ENCODE measurements around the gene ANGPTL8. TPM values are rescaled to one million over a fixed set of nuclear protein-coding genes. Genes with fewer than 3 reads are reported as not detected.

The ANGPTL8 gene
- total and polyA plus RNA-seq, 2 of the 13 experiments (the other 11 are each of a cell fraction or from before 2014, with no cell fraction given), result 27.3 to 243 TPM

DNA sequence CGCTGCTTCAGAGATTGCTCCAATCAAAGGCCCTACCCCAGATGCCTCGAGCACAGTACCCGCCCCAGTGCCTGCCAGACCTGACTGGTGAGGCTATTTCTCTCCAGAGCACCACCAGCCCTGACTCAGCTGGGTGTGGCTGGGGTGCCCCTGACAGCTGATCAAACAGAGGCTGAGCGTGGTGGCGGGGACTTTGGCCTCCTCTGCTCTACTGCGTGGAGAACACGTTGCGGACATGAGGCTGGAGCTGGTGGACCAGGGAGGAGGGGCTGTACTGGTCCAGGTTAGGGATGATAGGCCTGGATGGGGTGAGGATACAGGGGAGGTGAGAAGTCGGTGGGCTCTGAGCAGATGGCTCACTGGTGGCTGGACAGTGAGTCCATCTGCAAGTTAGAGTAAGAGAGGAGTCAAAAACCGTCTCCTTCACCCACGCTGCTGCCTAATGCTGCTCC lies 26.4 kb downstream of the ANGPTL8 start (continued):
- TF ChIP-seq, protein P1, sequence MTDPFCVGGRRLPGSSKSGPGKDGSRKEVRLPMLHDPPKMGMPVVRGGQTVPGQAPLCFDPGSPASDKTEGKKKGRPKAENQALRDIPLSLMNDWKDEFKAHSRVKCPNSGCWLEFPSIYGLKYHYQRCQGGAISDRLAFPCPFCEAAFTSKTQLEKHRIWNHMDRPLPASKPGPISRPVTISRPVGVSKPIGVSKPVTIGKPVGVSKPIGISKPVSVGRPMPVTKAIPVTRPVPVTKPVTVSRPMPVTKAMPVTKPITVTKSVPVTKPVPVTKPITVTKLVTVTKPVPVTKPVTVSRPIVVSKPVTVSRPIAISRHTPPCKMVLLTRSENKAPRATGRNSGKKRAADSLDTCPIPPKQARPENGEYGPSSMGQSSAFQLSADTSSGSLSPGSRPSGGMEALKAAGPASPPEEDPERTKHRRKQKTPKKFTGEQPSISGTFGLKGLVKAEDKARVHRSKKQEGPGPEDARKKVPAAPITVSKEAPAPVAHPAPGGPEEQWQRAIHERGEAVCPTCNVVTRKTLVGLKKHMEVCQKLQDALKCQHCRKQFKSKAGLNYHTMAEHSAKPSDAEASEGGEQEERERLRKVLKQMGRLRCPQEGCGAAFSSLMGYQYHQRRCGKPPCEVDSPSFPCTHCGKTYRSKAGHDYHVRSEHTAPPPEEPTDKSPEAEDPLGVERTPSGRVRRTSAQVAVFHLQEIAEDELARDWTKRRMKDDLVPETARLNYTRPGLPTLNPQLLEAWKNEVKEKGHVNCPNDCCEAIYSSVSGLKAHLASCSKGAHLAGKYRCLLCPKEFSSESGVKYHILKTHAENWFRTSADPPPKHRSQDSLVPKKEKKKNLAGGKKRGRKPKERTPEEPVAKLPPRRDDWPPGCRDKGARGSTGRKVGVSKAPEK (CRISPR knock-in tag; IDR thresholded peaks at IDR 0.05; ENCODE audit: borderline replicate concordance), result no peak
- TF ChIP-seq GABPB1 (CRISPR knock-in tag; IDR thresholded peaks at IDR 0.05), result peak; percentile 75
- peak; percentile 100 for TF ChIP-seq HIVEP1 (CRISPR knock-in tag; IDR thresholded peaks at IDR 0.05)
- peak; percentile 99 for TF ChIP-seq ZNF788 (CRISPR knock-in tag; IDR thresholded peaks at IDR 0.05; ENCODE audit: borderline replicate concordance)
- TF ChIP-seq, protein P2, sequence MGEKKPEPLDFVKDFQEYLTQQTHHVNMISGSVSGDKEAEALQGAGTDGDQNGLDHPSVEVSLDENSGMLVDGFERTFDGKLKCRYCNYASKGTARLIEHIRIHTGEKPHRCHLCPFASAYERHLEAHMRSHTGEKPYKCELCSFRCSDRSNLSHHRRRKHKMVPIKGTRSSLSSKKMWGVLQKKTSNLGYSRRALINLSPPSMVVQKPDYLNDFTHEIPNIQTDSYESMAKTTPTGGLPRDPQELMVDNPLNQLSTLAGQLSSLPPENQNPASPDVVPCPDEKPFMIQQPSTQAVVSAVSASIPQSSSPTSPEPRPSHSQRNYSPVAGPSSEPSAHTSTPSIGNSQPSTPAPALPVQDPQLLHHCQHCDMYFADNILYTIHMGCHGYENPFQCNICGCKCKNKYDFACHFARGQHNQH (CRISPR knock-in tag; IDR thresholded peaks at IDR 0.05), result peak; percentile 97
- TF ChIP-seq, protein P3, sequence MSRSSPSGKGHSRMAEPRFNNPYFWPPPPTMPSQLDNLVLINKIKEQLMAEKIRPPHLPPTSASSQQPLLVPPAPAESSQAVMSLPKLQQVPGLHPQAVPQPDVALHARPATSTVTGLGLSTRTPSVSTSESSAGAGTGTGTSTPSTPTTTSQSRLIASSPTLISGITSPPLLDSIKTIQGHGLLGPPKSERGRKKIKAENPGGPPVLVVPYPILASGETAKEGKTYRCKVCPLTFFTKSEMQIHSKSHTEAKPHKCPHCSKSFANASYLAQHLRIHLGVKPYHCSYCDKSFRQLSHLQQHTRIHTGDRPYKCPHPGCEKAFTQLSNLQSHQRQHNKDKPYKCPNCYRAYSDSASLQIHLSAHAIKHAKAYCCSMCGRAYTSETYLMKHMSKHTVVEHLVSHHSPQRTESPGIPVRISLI (CRISPR knock-in tag; IDR thresholded peaks at IDR 0.05; ENCODE audit: borderline replicate concordance), result peak; percentile 81; the same call in 1 of the 2 replicates
- TF ChIP-seq ZNF235 (CRISPR knock-in tag; IDR thresholded peaks at IDR 0.05; ENCODE audit: borderline replicate concordance), result no peak
- peak; percentile 98 for TF ChIP-seq IRF2 (CRISPR knock-in tag; IDR thresholded peaks at IDR 0.05)
- TF ChIP-seq, protein P4, sequence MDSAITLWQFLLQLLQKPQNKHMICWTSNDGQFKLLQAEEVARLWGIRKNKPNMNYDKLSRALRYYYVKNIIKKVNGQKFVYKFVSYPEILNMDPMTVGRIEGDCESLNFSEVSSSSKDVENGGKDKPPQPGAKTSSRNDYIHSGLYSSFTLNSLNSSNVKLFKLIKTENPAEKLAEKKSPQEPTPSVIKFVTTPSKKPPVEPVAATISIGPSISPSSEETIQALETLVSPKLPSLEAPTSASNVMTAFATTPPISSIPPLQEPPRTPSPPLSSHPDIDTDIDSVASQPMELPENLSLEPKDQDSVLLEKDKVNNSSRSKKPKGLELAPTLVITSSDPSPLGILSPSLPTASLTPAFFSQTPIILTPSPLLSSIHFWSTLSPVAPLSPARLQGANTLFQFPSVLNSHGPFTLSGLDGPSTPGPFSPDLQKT (CRISPR knock-in tag; IDR thresholded peaks at IDR 0.05; ENCODE audit: borderline replicate concordance), result no peak
- peak; percentile 62 for TF ChIP-seq ELF1 (CRISPR knock-in tag; IDR thresholded peaks at IDR 0.05)
- peak; percentile 98 for TF ChIP-seq ZNF772 (CRISPR knock-in tag; IDR thresholded peaks at IDR 0.05)
- no peak for TF ChIP-seq U2AF2 (IDR thresholded peaks at IDR 0.05; ENCODE audit: low read depth, low read length)
- TF ChIP-seq, protein P5, sequence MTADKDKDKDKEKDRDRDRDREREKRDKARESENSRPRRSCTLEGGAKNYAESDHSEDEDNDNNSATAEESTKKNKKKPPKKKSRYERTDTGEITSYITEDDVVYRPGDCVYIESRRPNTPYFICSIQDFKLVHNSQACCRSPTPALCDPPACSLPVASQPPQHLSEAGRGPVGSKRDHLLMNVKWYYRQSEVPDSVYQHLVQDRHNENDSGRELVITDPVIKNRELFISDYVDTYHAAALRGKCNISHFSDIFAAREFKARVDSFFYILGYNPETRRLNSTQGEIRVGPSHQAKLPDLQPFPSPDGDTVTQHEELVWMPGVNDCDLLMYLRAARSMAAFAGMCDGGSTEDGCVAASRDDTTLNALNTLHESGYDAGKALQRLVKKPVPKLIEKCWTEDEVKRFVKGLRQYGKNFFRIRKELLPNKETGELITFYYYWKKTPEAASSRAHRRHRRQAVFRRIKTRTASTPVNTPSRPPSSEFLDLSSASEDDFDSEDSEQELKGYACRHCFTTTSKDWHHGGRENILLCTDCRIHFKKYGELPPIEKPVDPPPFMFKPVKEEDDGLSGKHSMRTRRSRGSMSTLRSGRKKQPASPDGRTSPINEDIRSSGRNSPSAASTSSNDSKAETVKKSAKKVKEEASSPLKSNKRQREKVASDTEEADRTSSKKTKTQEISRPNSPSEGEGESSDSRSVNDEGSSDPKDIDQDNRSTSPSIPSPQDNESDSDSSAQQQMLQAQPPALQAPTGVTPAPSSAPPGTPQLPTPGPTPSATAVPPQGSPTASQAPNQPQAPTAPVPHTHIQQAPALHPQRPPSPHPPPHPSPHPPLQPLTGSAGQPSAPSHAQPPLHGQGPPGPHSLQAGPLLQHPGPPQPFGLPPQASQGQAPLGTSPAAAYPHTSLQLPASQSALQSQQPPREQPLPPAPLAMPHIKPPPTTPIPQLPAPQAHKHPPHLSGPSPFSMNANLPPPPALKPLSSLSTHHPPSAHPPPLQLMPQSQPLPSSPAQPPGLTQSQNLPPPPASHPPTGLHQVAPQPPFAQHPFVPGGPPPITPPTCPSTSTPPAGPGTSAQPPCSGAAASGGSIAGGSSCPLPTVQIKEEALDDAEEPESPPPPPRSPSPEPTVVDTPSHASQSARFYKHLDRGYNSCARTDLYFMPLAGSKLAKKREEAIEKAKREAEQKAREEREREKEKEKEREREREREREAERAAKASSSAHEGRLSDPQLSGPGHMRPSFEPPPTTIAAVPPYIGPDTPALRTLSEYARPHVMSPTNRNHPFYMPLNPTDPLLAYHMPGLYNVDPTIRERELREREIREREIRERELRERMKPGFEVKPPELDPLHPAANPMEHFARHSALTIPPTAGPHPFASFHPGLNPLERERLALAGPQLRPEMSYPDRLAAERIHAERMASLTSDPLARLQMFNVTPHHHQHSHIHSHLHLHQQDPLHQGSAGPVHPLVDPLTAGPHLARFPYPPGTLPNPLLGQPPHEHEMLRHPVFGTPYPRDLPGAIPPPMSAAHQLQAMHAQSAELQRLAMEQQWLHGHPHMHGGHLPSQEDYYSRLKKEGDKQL (CRISPR knock-in tag; IDR thresholded peaks at IDR 0.05; ENCODE audit: low read depth), result peak; percentile 89
- peak; percentile 86 for TF ChIP-seq BCL6 (CRISPR knock-in tag; IDR thresholded peaks at IDR 0.05)
- TF ChIP-seq KLF16 (CRISPR knock-in tag; IDR thresholded peaks at IDR 0.05), result peak in 1 of 2 experiments; percentile 96; a peak in 2 of 4 replicates
- TF ChIP-seq FOXJ3 (CRISPR knock-in tag; IDR thresholded peaks at IDR 0.05; ENCODE audit: borderline replicate concordance), result peak; percentile 53; the same call in 1 of the 2 replicates
- TF ChIP-seq ZKSCAN1 (IDR thresholded peaks at IDR 0.05; ENCODE audit: low read length), result no peak
- TF ChIP-seq KMT2B (CRISPR knock-in tag; IDR thresholded peaks at IDR 0.05), result peak; percentile 70; the same call in 1 of the 2 replicates
- TF ChIP-seq SKI (IDR thresholded peaks at IDR 0.05; ENCODE audit: partially characterized antibody), result peak; percentile 89

Data from HepG2 (cell line).